ENCODE results near the gene KCNK4. TPM values are rescaled to one million over a fixed set of nuclear protein-coding genes. Genes with fewer than 3 reads are reported as not detected.

KCNK4 gene
- total RNA-seq, 2 donors from 2014 or later = not detected

DNA sequence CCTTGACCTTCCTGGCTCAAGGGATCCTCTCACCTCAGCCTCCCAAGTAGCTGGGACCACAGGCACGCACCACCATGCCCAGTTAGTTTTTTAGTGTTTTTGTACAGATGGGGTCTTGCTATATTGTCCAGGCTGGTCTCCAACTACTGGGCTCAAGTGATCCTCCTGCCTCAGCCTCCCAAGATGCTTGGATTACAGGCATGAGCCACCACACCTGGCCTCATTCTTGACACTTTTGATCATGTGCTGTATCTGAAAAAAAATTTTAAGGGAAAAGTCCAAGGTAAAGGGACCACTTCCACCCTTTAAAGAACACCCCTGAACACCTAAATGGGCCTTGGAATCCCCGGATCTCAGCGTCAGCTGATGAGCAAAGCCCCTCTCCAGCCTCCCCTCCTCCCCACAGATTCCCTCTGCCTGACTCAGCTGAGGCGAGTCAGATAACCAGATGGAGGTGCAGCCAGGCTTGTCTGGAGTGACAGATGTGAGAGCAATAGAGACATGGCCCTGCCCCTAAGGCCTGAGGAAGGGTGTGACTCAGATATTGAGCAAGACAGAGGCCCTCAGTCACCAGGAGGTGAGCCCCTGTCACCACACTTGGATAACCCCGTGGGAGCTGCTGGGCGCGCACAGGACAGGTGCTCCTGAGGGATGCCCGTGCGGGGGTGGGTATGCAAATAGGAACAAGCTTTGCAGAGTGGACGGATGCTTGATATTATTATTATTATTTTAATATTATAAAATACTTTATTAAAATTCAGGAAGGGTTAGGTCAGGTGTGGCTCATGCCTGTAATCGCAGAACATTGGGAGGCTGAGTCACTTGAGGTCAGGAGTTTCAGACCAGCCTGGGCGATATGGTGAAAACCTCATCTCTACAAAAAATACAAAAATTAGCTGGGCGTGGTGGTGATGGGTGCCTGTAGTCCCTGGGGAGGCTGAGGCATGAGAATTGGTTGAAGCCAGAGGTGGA, 43.9 kb downstream of the KCNK4 start:
- peak; percentile 67 to 76 for ATAC-seq
- Mint-ChIP-seq H3K9me3 (no peaks in the 10 kb centered on the region), H3K27me3 (no peaks in the 10 kb centered on the region), H3K36me3 (no peaks in the 10 kb centered on the region), H3K4me1 (ENCODE audit: low read depth in 2 of 2) (peaks cover 40% of the 10 kb centered on the region in 2 donors), H3K27ac (peak overlapping the region; percentile 61 to 79), H3K4me3 (peak overlapping the region; percentile 40)
- peak; percentile 75 for DNase-seq (ENCODE audit: low spot score)

DNA sequence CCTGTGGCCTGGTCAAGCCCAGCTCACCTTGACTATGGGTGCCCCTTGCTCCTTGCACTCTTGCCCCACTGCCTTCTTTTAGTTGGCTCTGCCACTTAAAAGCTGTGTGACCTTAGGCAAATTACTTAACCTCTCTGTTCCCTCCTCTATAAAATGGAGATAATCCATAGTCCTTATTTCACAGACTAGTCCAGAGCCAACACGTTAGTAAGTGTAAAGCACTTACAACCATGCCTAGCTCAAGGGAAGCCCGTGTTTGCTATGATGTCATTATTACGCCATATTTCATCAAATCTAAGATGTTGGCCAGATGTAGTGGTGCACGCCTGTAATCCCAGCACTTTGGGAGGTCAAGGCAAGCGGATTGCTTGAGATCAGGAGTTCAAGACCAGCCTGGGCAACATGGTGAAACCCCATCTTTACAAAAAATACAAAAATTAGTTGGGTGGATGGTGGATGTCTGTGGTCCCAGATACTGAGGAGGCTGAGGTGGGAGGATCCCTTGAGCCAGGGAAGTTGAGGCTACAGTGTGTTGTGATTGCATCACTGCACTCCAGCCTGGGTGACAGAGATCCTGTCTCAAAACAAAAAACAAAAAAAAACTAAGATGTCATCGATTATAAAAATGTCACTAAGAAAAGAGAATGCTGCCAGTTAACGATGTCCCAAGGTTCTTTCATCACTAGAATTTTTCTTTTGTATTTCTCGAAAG, 46.6 kb downstream of the KCNK4 start:
- peak overlapping the region; percentile 92 to 97 for H3K27ac Mint-ChIP-seq
- H3K4me1 Mint-ChIP-seq (ENCODE audit: low read depth in 2 of 2) = peaks cover 36 to 40% of the 10 kb centered on the region in 2 donors
- no peak for ATAC-seq

DNA sequence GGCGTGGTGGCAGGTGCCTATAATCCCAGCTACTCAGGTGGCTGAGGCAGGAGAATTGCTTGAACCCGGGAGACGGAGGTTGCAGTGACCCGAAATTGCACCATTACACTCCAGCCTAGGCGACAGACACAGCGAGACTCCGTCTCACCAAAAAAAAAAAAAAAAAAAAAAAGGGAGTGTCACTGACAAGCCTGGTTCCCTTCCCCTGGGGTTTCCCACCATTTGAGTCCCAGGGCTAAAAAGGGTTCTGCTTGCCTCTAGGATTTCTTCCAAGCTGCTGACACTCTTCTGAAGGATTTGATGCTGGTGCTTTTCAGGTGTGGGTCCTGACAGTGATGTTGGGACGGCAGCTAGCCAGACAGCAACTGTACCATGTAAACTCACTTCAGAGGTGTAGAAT, 47.6 kb downstream of the KCNK4 start:
- H3K27me3 Mint-ChIP-seq = no peaks in the 10 kb centered on the region
- ATAC-seq (no peak), DNase-seq (ENCODE audit: low spot score) (no peak)
- no peaks in the 10 kb centered on the region for H3K9me3 Mint-ChIP-seq
- H3K27ac Mint-ChIP-seq = peak overlapping the region; percentile 92 to 97
- H3K36me3 Mint-ChIP-seq = no peaks in the 10 kb centered on the region
- H3K4me3 Mint-ChIP-seq = peak overlapping the region; percentile 90
- H3K4me1 Mint-ChIP-seq (ENCODE audit: low read depth in 2 of 2) = peaks cover 36 to 40% of the 10 kb centered on the region in 2 donors

More for the DNA sequence above, 46.6 kb downstream of the KCNK4 start:
- no peak for DNase-seq (ENCODE audit: low spot score)
- Mint-ChIP-seq H3K36me3 (no peaks in the 10 kb centered on the region), H3K9me3 (no peaks in the 10 kb centered on the region), H3K27me3 (no peaks in the 10 kb centered on the region), H3K4me3 (peak overlapping the region; percentile 32)

DNA sequence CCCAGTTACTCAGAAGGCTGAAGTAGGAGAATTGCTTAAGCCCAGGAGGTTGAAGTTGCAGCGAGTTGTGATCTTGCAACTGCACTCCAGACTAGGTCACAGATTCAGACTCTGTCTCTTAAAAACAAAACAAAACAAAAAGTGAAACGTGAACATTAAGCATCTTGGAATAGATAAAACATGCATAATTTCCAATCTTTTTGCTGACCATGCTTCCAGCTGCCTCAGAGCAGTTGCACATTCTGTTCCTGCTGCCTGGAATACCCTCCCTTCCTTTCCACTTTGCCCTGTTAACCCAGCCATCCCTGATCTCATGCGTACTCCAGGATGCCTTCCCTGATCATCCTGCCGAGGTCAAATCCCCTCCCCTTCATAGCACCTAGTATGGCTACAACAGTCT, 48.2 kb downstream of the KCNK4 start:
- Mint-ChIP-seq H3K4me3 (peak overlapping the region; percentile 90), H3K27me3 (no peaks in the 10 kb centered on the region), H3K4me1 (ENCODE audit: low read depth in 2 of 2) (peaks cover 36 to 39% of the 10 kb centered on the region in 2 donors), H3K9me3 (no peaks in the 10 kb centered on the region), H3K27ac (peak overlapping the region; percentile 92 to 97), H3K36me3 (no peaks in the 10 kb centered on the region)
- no peak for ATAC-seq
- no peak for DNase-seq (ENCODE audit: low spot score)

DNA sequence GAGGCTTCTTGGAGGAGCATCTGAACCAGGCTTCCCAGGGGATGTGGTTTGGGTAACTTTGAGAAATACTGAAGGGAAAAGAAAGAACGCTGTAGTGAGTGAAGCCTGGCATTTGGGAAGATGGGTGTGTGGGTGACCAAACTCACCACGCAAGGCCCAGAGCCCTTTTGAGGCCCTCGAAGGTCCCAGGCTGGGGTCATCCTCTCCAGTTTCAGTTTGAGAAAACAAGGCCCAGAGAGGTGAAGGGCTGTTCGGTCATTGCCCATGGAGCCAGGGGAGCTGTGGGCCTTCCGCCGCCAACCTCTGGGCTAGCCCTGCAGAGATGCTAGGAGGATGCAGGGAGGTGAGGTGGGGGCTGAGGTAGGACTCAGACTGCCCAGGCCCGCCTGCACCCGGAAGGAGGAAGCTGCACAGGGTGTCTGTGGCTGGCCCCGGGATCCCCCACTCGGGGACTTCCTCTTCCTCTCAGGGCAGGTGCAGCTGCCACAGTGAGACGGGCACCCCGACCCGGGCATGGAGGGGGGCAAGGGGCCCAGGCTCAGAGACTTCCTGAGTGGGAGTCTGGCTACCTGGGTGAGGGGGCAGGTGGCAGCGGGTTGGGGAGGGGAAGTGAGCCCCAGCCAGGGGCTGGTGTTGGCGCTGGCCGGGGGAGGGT, 48.8 kb downstream of the KCNK4 start, which contains the start of gene CCDC88B:
TSS of gene CCDC88B (plus strand) at position 451 of the 655 bp plus-strand sequence. CDS start at position 514, 63 bp downstream.
- Mint-ChIP-seq H3K36me3 (no peaks in the 10 kb centered on the region), H3K9me3 (no peaks in the 10 kb centered on the region), H3K27ac (peak within 1 kb of the TSS; percentile 92 to 97), H3K27me3 (no peaks in the 10 kb centered on the region), H3K4me1 (ENCODE audit: low read depth in 2 of 2) (peaks cover 34 to 38% of the 10 kb centered on the region in 2 donors), H3K4me3 (peak within 1 kb of the TSS; percentile 90)
- peak; percentile 86 to 90 for ATAC-seq
- DNase-seq (ENCODE audit: low spot score) = peak; percentile 89

DNA sequence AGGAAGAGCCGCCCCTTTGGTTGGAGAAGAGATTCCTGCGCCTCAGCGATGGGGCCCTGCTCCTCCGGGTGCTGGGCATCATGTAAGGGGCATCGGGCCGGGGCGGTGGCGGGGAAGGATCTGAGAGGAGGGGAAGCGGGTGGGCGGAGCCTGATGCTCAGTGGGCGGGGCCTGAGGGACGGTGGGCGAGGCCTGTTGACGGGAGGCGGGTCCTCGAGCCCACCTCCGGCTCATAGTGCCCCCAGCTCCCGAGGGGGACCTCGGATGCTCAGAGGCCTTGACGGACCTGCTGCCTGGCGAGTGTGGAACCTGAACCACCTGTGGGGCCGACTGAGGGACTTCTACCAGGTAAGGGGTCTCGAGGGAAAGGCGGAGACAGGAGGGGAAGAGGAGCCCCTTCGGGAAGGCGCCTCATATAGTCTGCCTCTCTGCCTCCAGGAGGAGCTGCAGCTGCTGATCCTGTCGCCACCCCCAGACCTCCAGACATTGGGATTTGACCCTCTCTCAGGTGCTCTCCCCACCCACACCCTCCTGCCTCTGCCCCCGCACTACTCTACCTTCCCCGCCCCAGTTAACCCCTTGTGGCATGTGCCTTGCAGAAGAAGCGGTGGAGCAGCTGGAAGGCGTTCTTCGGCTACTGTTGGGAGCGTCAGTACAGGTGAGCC, 49.7 kb downstream of the KCNK4 start:
- H3K27me3 Mint-ChIP-seq = no peaks in the 10 kb centered on the region
- ATAC-seq (peak; percentile 64 to 77), DNase-seq (ENCODE audit: low spot score) (peak; percentile 84)
- no peaks in the 10 kb centered on the region for H3K36me3 Mint-ChIP-seq
- peaks cover 27 to 41% of the 10 kb centered on the region in 2 donors for H3K4me1 Mint-ChIP-seq (ENCODE audit: low read depth in 2 of 2)
- no peaks in the 10 kb centered on the region for H3K9me3 Mint-ChIP-seq
- H3K27ac Mint-ChIP-seq = peak overlapping the region; percentile 92 to 97
- H3K4me3 Mint-ChIP-seq = peak overlapping the region; percentile 90

DNA sequence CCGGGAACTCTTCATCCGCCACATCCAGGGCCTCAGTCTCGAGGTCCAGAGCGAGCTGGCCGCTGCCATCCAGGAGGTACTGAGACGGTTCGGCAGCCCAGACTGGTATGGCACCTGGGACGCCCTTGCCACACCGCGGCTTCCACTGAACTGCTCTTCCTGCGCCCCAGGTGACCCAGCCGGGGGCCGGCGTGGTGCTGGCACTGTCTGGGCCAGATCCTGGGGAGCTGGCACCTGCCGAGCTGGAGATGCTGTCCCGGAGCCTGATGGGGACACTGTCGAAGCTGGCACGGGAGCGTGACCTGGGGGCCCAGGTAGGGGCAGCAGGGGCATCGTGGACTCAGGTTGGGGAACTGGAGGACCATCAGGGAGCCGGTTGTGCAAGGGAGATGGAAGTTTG, 50.3 kb downstream of the KCNK4 start:
- DNase-seq (ENCODE audit: low spot score) (no peak), ATAC-seq (no peak)
- Mint-ChIP-seq H3K27ac (peak overlapping the region in 1 of 2 donors; percentile 97), H3K4me1 (ENCODE audit: low read depth in 2 of 2) (peaks cover 27 to 43% of the 10 kb centered on the region in 2 donors), H3K4me3 (peak overlapping the region; percentile 90), H3K9me3 (no peaks in the 10 kb centered on the region), H3K27me3 (no peaks in the 10 kb centered on the region), H3K36me3 (no peaks in the 10 kb centered on the region)

DNA sequence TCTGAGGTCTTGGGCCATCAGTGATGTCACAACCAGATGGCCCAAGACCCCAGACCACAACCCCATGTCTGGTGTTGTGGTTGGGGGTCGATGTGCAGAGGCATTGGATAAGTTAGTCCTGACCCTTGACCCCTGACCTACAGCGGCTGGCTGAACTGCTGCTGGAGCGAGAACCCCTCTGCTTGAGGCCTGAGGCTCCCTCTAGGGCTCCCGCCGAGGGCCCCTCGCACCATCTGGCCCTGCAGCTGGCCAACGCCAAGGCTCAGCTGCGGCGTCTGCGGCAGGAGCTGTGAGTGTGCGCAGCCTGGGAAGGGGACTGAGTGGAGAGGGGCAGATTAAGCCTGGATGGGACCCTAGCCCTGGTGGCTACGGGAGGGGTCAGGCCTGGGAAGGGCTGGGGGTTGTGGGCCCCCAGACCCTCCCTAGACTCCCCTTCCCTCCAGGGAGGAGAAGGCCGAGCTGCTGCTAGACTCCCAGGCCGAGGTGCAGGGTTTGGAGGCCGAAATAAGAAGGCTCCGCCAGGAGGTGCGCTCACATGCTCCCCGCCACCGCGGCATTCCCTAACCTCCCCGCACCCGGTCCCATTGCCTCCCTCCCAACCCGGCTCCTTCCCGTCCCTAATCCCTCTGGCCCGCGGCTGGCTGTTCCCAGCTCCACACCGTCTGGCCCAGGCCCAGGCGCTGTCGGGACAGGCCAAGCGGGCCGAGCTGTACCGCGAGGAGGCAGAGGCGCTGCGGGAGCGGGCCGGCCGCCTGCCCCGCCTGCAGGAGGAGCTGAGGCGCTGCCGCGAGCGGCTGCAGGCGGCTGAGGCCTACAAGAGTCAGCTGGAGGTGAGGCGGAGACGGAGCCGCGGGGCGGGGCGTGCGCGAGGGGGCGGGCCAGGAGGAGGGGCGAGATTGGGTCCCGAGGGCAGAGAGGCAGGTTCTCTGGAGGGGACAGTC, 51.0 kb downstream of the KCNK4 start:
- Mint-ChIP-seq H3K4me3 (peak overlapping the region; percentile 90), H3K36me3 (no peaks in the 10 kb centered on the region), H3K4me1 (ENCODE audit: low read depth in 2 of 2) (peaks cover 27 to 44% of the 10 kb centered on the region in 2 donors), H3K27ac (no peak overlapping the region), H3K9me3 (no peaks in the 10 kb centered on the region), H3K27me3 (no peaks in the 10 kb centered on the region)
- peak; percentile 90 for DNase-seq (ENCODE audit: low spot score)
- ATAC-seq = peak; percentile 82 to 87

DNA sequence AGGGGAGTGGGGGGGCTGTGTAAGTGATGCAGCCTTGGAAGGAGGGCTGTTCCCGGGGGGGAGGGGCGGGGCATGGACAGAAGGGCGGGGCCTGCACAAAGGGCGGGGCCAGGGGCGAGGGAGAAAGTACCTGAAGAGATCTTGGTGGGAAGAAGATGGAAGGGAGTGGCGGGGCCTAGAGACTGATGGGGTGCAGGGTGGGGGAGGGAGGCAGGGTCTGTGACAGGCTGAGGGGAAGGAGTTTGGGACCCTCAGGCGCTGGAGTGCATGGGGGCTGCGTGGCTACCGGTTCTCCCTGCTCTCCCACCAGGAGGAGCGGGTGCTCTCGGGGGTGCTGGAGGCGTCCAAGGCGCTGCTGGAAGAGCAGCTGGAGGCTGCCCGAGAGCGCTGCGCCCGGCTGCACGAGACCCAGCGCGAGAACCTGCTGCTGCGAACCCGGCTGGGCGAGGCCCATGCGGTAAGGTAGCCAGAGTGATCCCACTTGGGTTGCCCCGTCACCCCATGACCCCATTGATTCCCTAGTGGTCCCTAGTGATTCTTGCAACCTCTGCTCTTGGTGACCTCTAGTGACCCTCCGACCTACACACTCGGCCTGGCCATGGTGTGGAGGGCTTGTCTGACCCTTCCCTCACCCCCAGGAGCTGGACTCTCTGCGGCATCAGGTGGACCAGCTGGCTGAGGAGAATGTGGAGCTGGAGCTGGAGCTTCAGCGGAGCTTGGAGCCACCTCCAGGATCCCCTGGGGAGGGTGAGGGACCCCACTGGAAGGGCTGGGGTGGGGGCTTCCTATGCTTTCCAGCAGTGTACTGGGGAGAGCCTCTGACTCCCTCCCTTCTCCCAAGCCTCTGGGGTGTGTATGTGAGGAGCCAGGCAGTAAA, 52.0 kb downstream of the KCNK4 start:
- Mint-ChIP-seq H3K9me3 (no peaks in the 10 kb centered on the region), H3K27me3 (no peaks in the 10 kb centered on the region), H3K4me1 (ENCODE audit: low read depth in 2 of 2) (peaks cover 24 to 44% of the 10 kb centered on the region in 2 donors), H3K4me3 (peak overlapping the region; percentile 66), H3K27ac (no peak overlapping the region), H3K36me3 (no peaks in the 10 kb centered on the region)
- DNase-seq (ENCODE audit: low spot score) (no peak), ATAC-seq (no peak)

DNA sequence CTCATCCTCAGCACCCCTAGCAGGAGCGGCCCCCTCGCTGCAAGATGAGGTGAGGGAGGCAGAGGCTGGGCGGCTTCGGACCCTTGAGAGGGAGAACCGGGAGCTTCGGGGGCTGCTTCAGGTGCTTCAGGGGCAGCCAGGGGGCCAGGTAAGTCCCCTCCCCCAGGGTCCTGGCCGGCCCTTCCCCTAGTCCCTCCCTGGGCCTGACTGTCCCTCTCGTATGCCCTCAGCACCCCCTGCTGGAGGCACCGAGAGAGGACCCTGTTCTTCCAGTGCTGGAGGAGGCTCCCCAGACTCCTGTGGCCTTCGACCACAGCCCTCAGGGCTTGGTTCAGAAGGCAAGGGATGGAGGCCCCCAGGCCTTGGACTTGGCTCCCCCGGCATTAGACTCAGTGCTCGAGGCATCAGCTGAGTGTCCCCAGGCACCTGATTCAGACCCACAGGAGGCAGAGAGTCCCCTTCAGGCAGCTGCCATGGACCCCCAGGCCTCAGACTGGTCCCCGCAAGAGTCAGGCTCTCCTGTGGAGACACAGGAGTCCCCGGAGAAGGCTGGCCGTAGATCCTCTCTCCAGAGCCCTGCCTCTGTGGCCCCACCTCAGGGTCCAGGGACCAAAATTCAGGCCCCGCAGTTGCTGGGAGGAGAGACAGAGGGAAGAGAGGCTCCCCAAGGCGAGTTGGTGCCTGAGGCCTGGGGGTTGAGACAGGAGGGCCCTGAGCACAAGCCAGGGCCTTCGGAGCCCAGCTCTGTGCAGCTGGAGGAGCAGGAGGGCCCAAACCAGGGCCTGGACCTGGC, 52.9 kb downstream of the KCNK4 start:
- ATAC-seq = no peak
- H3K27me3 Mint-ChIP-seq = no peaks in the 10 kb centered on the region
- no peaks in the 10 kb centered on the region for H3K9me3 Mint-ChIP-seq
- DNase-seq (ENCODE audit: low spot score) = no peak
- peaks cover 19 to 45% of the 10 kb centered on the region in 2 donors for H3K4me1 Mint-ChIP-seq (ENCODE audit: low read depth in 2 of 2)
- no peak overlapping the region for H3K4me3 Mint-ChIP-seq
- H3K27ac Mint-ChIP-seq = no peak overlapping the region
- H3K36me3 Mint-ChIP-seq = no peaks in the 10 kb centered on the region

DNA sequence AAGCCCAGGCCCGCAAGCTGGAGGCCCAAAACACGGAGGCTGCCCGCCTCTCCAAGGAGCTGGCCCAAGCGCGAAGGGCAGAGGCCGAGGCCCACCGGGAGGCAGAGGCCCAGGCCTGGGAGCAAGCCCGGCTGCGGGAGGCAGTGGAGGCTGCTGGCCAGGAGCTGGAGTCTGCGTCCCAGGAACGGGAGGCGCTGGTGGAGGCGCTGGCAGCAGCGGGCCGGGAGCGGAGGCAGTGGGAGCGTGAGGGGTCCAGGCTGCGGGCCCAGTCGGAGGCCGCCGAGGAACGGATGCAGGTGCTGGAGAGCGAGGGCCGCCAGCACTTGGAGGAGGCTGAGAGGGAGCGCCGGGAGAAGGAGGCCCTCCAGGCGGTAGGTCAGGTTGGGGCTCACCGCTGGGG, 53.7 kb downstream of the KCNK4 start:
- ATAC-seq (no peak), DNase-seq (ENCODE audit: low spot score) (no peak)
- Mint-ChIP-seq H3K27me3 (no peaks in the 10 kb centered on the region), H3K36me3 (no peaks in the 10 kb centered on the region), H3K4me1 (ENCODE audit: low read depth in 2 of 2) (peaks cover 11 to 37% of the 10 kb centered on the region in 2 donors), H3K27ac (no peak overlapping the region), H3K4me3 (no peak overlapping the region), H3K9me3 (no peaks in the 10 kb centered on the region)

All from natural killer cell treated with Interleukin-12 subunit alpha and Interleukin-12 subunit beta and Interleukin-15 and Interleukin-18, amount 100 ng/mL, for 72 hours (primary cell).